OCI-LY1 (cell line): Measurements from ENCODE around the gene HLA-DMB.
A peak's percentile ranks its signal among the peaks of the same experiment; 100 is the strongest.

ENCODE experiments used
- H2AFZ ChIP-seq: fragments of 200-600 bp; sonication (generic), shearing (Covaris generic); 2 replicates; pipeline ENCODE4 v1.6.0; 2014; ENCODE audit warnings: antibody characterized with exemption, mild to moderate bottlenecking, low read length
- H3F3A ChIP-seq: fragments of 200-600 bp; sonication (generic), shearing (Covaris generic); 2 replicates; pipeline ENCODE4 v1.6.0; 2014; ENCODE audit warnings: mild to moderate bottlenecking, antibody characterized with exemption, low read length, moderate library complexity; ENCODE audit not compliant: insufficient read depth
- H3K27ac ChIP-seq: fragments of 200-600 bp; sonication (generic); 2 replicates; pipeline ENCODE4 v1.5.1; 2014; ENCODE audit warnings: low read length, mixed run types, mild to moderate bottlenecking, low read depth; ENCODE audit not compliant: poor library complexity, severe bottlenecking
- H3K27me3 ChIP-seq: fragments of 200-600 bp; sonication (generic); 2 replicates; pipeline ENCODE4 v1.6.0; 2014; ENCODE audit warnings: antibody characterized with exemption, mild to moderate bottlenecking, low read length, moderate library complexity; ENCODE audit not compliant: insufficient read depth
- H3K36me3 ChIP-seq: fragments of 200-600 bp; sonication (generic); 2 replicates; pipeline ENCODE4 v1.6.1; 2014; ENCODE audit warnings: mild to moderate bottlenecking, antibody characterized with exemption, low read length, moderate library complexity, mixed read lengths; ENCODE audit not compliant: insufficient read depth
- H3K4me1 ChIP-seq: fragments of 200-600 bp; sonication (generic); 2 replicates; pipeline ENCODE4 v1.5.1; 2014; ENCODE audit warnings: mild to moderate bottlenecking, low read length, moderate library complexity; ENCODE audit not compliant: insufficient read depth, severe bottlenecking
- H3K4me2 ChIP-seq: fragments of 200-600 bp; sonication (generic), shearing (Covaris generic); 2 replicates; pipeline ENCODE4 v1.6.1; 2014; ENCODE audit warnings: low read length
- H3K4me3 ChIP-seq: fragments of 200-600 bp; sonication (generic); 2 replicates; pipeline ENCODE4 v1.5.1; 2014; ENCODE audit warnings: low read length, low read depth, mild to moderate bottlenecking, mixed read lengths; ENCODE audit not compliant: poor library complexity, severe bottlenecking
- H3K79me2 ChIP-seq: fragments of 200-600 bp; shearing (Covaris generic); 2 replicates; pipeline ENCODE4 v1.6.1; 2016; ENCODE audit warnings: mixed run types, low read length, mixed read lengths; ENCODE audit not compliant: insufficient read depth
- H3K9ac ChIP-seq: fragments of 200-600 bp; sonication (generic), shearing (Covaris generic); 2 replicates; pipeline ENCODE4 v1.6.1; 2014; ENCODE audit warnings: mild to moderate bottlenecking, low read length, mixed read lengths
- H3K9me2 ChIP-seq: fragments of 200-600 bp; sonication (generic), shearing (Covaris generic); 2 replicates; pipeline ENCODE4 v1.6.1; 2014; ENCODE audit warnings: low read depth, mild to moderate bottlenecking, low read length, mixed read lengths
- H3K9me3 ChIP-seq: fragments of 200-600 bp; shearing (Covaris generic); 2 replicates; pipeline ENCODE4 v1.6.1; 2014; ENCODE audit warnings: low read length, mixed read lengths
- H4K20me1 ChIP-seq: fragments of 200-600 bp; sonication (generic), shearing (Covaris generic); 2 replicates; pipeline ENCODE4 v1.6.0; 2016; ENCODE audit warnings: mild to moderate bottlenecking, low read length; ENCODE audit not compliant: insufficient read depth
- CTCF ChIP-seq: fragments of 200-600 bp; sonication (generic), shearing (Covaris generic); IDR thresholded peaks from 2 replicates; pipeline ENCODE4 v1.5.1; 2017; ENCODE audit warnings: mild to moderate bottlenecking, antibody characterized with exemption, low read length, moderate library complexity, mixed read lengths
- EZH2 ChIP-seq: fragments of 200-600 bp; sonication (generic), shearing (Covaris generic); IDR thresholded peaks from 2 replicates; pipeline ENCODE4 v1.8.0; 2017; ENCODE audit warnings: borderline replicate concordance, mixed run types, mild to moderate bottlenecking, antibody characterized with exemption, low read length, moderate library complexity, mixed read lengths

HLA-DMB gene

GRCh38 chr6:32973144-32974015, 32.6 kb upstream of the HLA-DMB start:
- peaks cover 41% of the 10 kb centered on the region for H3K4me1 ChIP-seq
- TF ChIP-seq CTCF (no peak), EZH2 (no peak)
- H3K9ac ChIP-seq: peak overlapping the region; percentile 95
- H3K27ac ChIP-seq: peak overlapping the region; percentile 79
- peaks cover 43% of the 10 kb centered on the region for H3K79me2 ChIP-seq
- peak overlapping the region; percentile 97 for H3K4me3 ChIP-seq
- H3F3A ChIP-seq: peaks cover 6% of the 10 kb centered on the region; the same call in 1 of the 2 replicates
- H3K9me3 ChIP-seq: no peaks in the 10 kb centered on the region
- H2AFZ ChIP-seq: no peak overlapping the region
- H4K20me1 ChIP-seq: no peaks in the 10 kb centered on the region; the same call in 1 of the 2 replicates
- H3K27me3 ChIP-seq: no peaks in the 10 kb centered on the region
- peak overlapping the region; percentile 77 for H3K4me2 ChIP-seq
- no peaks in the 10 kb centered on the region for H3K9me2 ChIP-seq
- peaks cover 77% of the 10 kb centered on the region for H3K36me3 ChIP-seq

GRCh38 chr6:32972353-32973143, 31.7 kb upstream of the HLA-DMB start:
- Histone ChIP-seq H3K36me3 (peaks cover 68% of the 10 kb centered on the region), H3K9ac (peak overlapping the region; percentile 95), H3K4me3 (peak overlapping the region; percentile 97), H3K4me1 (peaks cover 42% of the 10 kb centered on the region), H3K9me2 (no peaks in the 10 kb centered on the region), H3F3A (peaks cover 6% of the 10 kb centered on the region; the same call in 1 of the 2 replicates), H3K27ac (peak overlapping the region; percentile 79), H3K9me3 (no peaks in the 10 kb centered on the region), H3K79me2 (peaks cover 43% of the 10 kb centered on the region), H3K27me3 (no peaks in the 10 kb centered on the region), H4K20me1 (no peaks in the 10 kb centered on the region; the same call in 1 of the 2 replicates), H3K4me2 (peak overlapping the region; percentile 77), H2AFZ (no peak overlapping the region)
- TF ChIP-seq EZH2: no peak
- no peak; the same call in 1 of the 2 replicates for TF ChIP-seq CTCF

GRCh38 chr6:32971581-32972352, 30.9 kb upstream of the HLA-DMB start:
- Histone ChIP-seq H3K27ac (peak overlapping the region; percentile 99), H3K79me2 (peaks cover 43% of the 10 kb centered on the region), H3K36me3 (peaks cover 61% of the 10 kb centered on the region), H3K27me3 (no peaks in the 10 kb centered on the region), H3K9me3 (no peaks in the 10 kb centered on the region), H3K9me2 (no peaks in the 10 kb centered on the region), H3F3A (peaks cover 2% of the 10 kb centered on the region; the same call in 1 of the 2 replicates), H3K9ac (peak overlapping the region; percentile 99), H3K4me3 (peak overlapping the region; percentile 97), H2AFZ (no peak overlapping the region), H3K4me2 (peak overlapping the region; percentile 88), H4K20me1 (no peaks in the 10 kb centered on the region; the same call in 1 of the 2 replicates), H3K4me1 (peaks cover 50% of the 10 kb centered on the region)
- no peak for TF ChIP-seq EZH2
- 0 out of 2 replicates have a peak, but pooled peaks have one; percentile 5 for TF ChIP-seq CTCF
